Kasumi-1 (cell line): Measurements from ENCODE around the gene MKLN1.
A peak's percentile ranks its signal among the peaks of the same experiment; 100 is the strongest.

Experiments
- DNase-seq, 2 experiments: peaks; one replicate each; lab custom pipeline; 2025; lab: John Stamatoyannopoulos, UW

Gene MKLN1

DNA sequence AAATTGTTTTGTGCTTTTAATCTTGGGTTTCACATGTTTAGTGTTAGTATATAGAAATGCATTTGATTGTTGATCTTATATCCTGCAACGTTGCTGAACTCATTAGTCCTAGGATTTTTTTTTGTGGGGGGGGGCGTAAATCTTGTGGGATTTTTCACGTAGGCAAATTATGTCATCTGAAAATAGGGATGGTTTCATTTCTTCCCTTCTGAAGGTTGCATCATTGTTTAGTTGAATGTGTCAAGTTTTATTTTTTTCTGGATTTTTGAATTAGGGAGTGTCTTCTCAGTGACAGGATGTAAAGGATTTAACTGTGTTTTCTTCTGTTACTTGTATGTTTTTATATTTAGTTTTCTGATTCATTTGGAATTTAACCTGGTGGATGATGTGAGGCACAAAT, 26.7 kb downstream of the MKLN1 start:
- no peak for DNase-seq

GRCh38 chr7:131355917-131356777, 28.5 kb downstream of the MKLN1 start:
- no peak for DNase-seq

DNA sequence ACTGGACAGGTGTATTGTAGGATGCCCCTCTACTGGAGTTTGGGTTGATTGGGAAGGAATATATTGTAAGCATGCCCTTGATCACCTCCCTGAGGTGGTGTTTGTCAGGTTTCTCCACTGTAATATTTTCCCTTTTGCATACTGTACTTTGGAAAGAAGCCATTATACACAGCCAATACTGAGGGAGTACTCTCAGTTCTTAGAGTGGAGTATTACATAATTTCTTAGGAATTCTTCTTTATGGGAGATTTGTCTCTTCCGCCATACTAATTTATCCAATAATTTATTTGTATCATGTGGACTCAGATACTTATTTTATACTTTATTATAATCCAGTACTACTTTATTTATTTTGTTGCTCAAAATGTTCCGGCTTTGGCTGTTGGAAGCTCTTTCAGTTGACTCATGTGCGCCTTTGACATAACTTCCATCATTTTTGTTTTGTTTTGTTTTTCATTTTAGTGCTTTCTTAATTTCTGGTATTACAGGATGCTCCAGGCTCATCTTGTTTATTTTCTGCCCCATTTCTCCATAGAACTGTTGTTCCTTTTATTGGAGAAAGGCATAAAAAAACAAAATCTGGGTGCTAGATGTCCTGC, 29.7 kb downstream of the MKLN1 start:
- DNase-seq: no peak

DNA sequence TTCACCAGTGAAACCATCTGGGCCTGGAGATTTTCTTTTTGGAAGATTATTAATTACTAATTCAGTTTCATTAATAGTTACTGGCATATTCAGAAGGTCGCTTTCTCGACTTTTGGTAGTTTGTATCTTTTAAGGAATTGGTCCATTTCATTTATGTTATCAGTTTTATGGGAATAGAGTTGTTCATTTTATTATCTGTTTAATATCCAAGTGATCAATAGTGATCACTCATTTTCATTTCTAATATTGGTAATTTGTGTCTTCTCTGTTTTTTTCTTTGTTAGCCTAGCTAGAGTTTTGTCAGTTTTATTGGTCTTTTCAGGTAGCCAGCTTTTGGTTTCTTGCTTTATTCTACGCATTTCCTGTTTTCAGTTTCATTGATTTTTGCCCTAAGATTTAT, 31.0 kb downstream of the MKLN1 start:
- no peak for DNase-seq

DNA sequence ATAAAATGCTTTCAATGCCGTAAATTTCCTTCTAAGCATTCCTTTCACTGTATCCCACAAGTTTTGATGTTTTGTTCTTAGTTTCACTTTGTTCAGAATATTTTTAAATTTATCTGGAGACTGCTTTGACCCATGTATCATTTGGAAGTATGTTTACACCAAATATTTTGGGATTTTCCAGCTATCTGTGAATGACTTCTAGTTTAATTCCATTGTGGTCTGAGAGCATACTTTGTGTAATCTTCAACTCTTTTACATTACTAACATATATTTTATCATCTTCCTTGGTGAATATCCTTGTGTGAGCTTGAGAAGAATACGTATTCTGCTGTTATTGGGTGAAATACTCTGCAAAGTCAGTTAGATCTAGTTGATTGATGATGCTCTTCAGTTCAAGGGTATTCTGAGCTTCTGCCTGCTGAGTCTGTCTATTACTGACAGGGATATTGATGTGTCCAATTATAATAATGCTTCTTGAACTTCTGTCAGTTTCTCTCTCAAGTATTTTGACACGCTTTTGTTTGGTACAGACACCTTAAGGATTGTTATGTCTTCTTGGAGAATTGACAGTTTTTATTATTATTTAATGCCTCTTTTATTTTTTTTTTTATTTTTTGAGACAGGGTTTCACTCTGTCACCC, 31.6 kb downstream of the MKLN1 start:
- no peak for DNase-seq

GRCh38 chr7:131363719-131364118, 36.0 kb downstream of the MKLN1 start:
- no peak for DNase-seq

DNA sequence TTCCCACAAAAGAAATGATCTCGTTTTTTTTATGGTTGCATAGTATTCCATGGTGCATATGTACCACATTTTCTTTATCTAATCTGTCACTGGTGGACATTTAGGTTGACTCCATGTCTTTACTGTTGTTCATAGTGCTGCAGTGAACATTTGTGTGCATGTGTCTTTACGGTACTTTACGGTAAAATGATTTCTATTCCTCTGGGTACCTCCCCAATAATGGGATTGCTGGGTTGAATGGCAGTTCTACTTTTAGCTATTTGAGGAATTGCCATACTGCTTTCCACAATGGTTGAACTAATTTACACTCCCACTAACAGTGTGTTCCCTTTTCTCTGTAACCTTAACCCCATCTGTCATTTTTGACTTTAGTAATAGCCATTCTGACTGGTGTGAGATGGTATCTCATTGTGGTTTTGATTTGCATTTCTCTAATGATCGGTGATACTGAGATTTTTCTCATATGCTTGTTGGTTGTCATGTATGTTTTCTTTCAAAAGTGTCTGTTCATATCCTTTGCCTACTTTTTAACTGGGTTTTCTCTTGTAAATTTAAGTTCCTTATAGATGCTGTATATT, 37.2 kb downstream of the MKLN1 start:
- DNase-seq: no peak

- no peak for DNase-seq
These were observed 38.2 kb downstream of the MKLN1 start for GRCh38 chr7:131365838-131366237.

DNA sequence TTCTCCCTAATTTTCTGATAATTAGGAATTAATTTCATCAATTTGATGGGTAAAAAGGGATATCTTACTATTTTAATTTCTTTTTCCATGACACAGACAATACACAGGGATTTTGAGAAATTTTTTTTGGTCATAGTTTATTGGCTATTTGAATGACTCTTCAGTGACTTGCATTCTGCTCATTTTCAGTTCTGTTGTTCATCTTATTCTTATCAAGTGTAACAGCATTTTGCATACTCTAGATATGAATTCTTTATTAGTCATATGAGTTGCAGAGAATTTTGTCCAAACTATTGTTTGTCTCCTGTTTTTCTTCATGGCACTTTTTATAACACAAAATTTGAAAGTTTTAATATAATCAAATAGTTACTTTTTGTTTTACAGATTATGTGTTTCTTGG, 41.7 kb downstream of the MKLN1 start:
- DNase-seq: no peak

GRCh38 chr7:131370523-131370968, 42.9 kb downstream of the MKLN1 start:
- DNase-seq: peak in 1 of 2 experiments; percentile 15

- DNase-seq: no peak
These were observed 43.7 kb downstream of the MKLN1 start for GRCh38 chr7:131371411-131371810.

- DNase-seq: no peak
These were observed 44.9 kb downstream of the MKLN1 start for GRCh38 chr7:131372554-131372953.

DNA sequence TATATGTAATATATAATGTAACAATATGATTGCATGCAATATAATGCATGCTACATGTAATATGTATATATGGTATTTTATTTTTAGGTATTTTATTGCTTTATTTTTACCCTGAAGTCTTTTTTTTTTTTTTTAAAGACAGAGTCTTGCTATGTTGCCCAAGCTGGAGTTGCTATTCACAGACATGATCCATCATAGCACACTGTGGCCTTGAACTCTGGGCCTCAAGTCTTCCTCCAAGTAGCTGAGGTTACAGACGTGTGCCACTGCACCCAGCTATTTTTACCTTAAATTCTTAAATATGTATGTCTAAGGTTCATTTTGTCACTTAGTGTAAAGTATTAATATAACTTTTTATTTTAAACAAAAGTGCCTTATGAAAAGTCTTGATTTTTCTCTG, 47.1 kb downstream of the MKLN1 start:
- no peak for DNase-seq

- no peak for DNase-seq
These were observed 53.6 kb downstream of the MKLN1 start for GRCh38 chr7:131381069-131381838.

DNA sequence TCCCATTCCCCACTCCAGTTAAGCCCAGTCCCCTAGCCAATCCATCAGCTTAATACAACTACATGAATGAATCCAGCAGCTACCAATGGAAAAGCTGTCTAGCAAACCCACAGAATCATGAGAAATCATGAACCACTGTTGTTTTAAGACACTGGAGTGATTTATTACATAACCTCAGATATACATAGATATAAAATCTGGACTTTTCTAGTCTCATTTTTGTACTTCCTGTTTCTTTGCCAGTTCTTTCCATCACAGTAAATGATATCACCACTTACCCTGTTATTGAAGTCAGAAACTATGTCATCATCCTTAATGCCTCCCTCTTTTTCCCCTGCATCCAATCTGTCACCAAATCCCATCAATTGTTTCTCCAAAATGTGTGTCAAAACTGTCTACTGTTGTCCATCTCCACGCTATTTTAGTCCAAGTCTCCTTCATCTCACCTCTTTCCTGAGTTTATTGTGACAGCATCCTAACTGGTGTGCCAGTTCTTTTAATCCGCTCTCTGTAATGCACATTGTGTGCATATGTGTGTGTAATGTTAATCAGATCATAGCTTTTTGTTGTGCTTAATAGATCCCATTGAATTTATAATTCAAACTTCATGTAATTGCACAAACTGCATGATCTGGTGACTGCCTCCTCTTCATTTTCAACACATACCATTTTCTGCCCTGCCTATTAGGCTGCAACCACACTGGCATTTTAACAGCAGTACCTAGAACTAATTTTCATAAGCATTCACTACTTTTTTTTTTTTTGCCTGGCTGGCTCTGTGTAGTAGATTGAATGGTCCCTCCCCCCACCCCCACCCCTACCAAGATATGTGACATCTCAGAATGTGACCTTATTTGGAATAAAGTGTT, 56.0 kb downstream of the MKLN1 start:
- DNase-seq: peak in 1 of 2 experiments; percentile 11

- no peak for DNase-seq
These were observed 56.6 kb downstream of the MKLN1 start for GRCh38 chr7:131384286-131384635.

DNA sequence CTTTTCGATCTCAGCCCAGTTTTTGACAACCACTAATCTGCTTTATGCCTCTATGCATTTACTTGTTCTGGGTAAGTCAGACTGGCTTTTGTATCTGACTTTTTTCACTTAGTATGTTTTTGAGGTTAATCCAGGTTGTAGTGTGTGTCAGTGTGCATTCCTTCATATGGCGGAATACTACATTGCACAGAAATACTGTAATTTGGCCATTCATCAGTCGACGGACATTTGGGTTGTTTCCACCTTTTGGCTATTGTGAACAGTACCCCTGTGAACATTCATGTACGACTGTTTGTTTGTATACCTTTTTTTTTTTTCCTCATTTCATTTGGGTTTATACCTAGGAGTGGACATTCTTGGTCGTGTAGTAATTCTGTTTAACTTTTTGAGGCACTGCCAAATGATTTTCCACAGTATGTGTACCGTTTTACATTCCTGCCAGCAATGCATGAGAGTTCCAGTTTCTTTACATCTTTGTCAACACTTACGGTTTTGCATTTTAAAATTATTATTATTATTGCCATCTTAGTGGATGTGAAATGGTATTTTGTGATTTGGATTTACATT, 57.4 kb downstream of the MKLN1 start:
- DNase-seq: no peak

GRCh38 chr7:131388126-131388525, 60.5 kb downstream of the MKLN1 start:
- DNase-seq: no peak

GRCh38 chr7:131390275-131390674, 62.6 kb downstream of the MKLN1 start:
- DNase-seq: no peak

DNA sequence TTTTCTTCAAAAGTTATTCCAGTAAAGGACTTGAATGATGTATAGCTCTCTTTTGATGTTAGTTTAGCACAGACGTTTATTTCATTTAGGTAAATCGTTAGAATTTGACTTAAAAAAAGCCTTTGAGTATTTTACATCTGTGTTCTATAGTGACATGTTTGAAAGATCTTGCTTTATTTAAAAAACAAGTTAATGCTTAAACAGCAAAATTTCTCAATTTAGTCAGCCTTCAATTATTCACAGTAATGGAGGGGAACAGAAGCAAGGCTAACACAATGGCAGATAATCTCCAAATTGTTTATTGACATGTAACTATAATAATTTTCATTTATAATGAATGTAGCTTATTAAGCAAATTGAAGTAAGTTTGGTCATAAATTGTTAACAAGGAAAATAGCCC, 63.5 kb downstream of the MKLN1 start:
- DNase-seq: no peak
